BLaER1 treated with 17β-estradiol and CSF1 and Interleukin-3, amounts not matched to agents 10 nM and 100 nM (cell line): Measurements from ENCODE around the gene ZNF423.

Experiments
- H3K27ac ChIP-seq, 11 experiments: shearing (Covaris generic); formaldehyde crosslinking; 2 replicates each; pipeline ENCODE4 v1.8.1; 2022
- H3K27me3 ChIP-seq, 11 experiments: shearing (Covaris generic); formaldehyde crosslinking; 2 replicates each; pipeline ENCODE4 v1.8.1; 2022
- H3K36me3 ChIP-seq, 11 experiments: shearing (Covaris generic); formaldehyde crosslinking; 2 replicates each; pipeline ENCODE4 v1.8.1; 2022
- H3K4me1 ChIP-seq, 10 experiments: shearing (Covaris generic); formaldehyde crosslinking; 2 replicates each; pipeline ENCODE4 v1.8.1; 2022
- H3K4me2 ChIP-seq, 11 experiments: shearing (Covaris generic); formaldehyde crosslinking; 2 replicates each; pipeline ENCODE4 v1.8.1; 2022
- H3K4me3 ChIP-seq, 10 experiments: shearing (Covaris generic); formaldehyde crosslinking; 2 replicates each; pipeline ENCODE4 v1.8.1; 2022
- H3K9ac ChIP-seq, 11 experiments: shearing (Covaris generic); formaldehyde crosslinking; 2 replicates each; pipeline ENCODE4 v1.8.1; 2022
- H3K9me3 ChIP-seq, 11 experiments: shearing (Covaris generic); formaldehyde crosslinking; replicated peaks in 1 of 11; 2 replicates each; pipeline ENCODE4 v1.8.1; 2022
- H4K20me1 ChIP-seq, 11 experiments: shearing (Covaris generic); formaldehyde crosslinking; 2 replicates each; pipeline ENCODE4 v1.8.1; 2022
- Cebpa-rat ChIP-seq, 11 experiments: shearing (Covaris generic); IDR thresholded peaks; 2 replicates each; pipeline ENCODE4 v1.8.1; 2022

The ZNF423 gene

GRCh38 chr16:49836218-49836617 lies 19.7 kb downstream of the ZNF423 start:
- Histone ChIP-seq H4K20me1 (no peaks in the 10 kb centered on the region), H3K4me2 (peak overlapping the region; percentile 74 to 100 (median 99)), H3K27ac (peak overlapping the region in 10 of 11 experiments; percentile 71 to 100 (median 99); a peak in 19 of 22 replicates), H3K4me1 (peaks cover 46 to 100% (median 98%) of the 10 kb centered on the region in 10 experiments), H3K9ac (peak overlapping the region; percentile 69 to 98 (median 92); a peak in 19 of 22 replicates), H3K9me3 (no peaks in the 10 kb centered on the region), H3K4me3 (peak overlapping the region in 6 of 10 experiments; percentile 26 to 62 (median 60); a peak in 4 of 20 replicates), H3K27me3 (peaks cover 0 to 8% (median 0%) of the 10 kb centered on the region in 11 experiments; a peak in 2 of 22 replicates), H3K36me3 (no peaks in the 10 kb centered on the region)
- no peak for TF ChIP-seq Cebpa-rat (IDR thresholded peaks at IDR 0.05)

GRCh38 chr16:49835161-49835777 lies 20.6 kb downstream of the ZNF423 start:
- H3K27me3 ChIP-seq = peaks cover 0 to 8% (median 0%) of the 10 kb centered on the region in 11 experiments; a peak in 2 of 22 replicates
- TF ChIP-seq Cebpa-rat (IDR thresholded peaks at IDR 0.05) = no peak
- H4K20me1 ChIP-seq = no peaks in the 10 kb centered on the region
- H3K27ac ChIP-seq = peak overlapping the region; percentile 39 to 100 (median 99); a peak in 21 of 22 replicates
- peak overlapping the region; percentile 69 to 98 (median 92); a peak in 21 of 22 replicates for H3K9ac ChIP-seq
- H3K4me1 ChIP-seq = peaks cover 46 to 100% (median 98%) of the 10 kb centered on the region in 10 experiments
- peaks cover 0 to 3% (median 0%) of the 10 kb centered on the region in 11 experiments; a peak in 1 of 22 replicates for H3K36me3 ChIP-seq
- peak overlapping the region in 8 of 10 experiments; percentile 44 to 64 (median 60); a peak in 16 of 20 replicates for H3K4me3 ChIP-seq
- H3K4me2 ChIP-seq = peak overlapping the region; percentile 74 to 100 (median 99)
- no peaks in the 10 kb centered on the region for H3K9me3 ChIP-seq

GRCh38 chr16:49834531-49835151 lies 21.3 kb downstream of the ZNF423 start:
- no peaks in the 10 kb centered on the region for H4K20me1 ChIP-seq
- peak overlapping the region; percentile 74 to 100 (median 99) for H3K4me2 ChIP-seq
- H3K4me3 ChIP-seq = peak overlapping the region in 8 of 10 experiments; percentile 44 to 64 (median 60); a peak in 16 of 20 replicates
- H3K36me3 ChIP-seq = peaks cover 0 to 4% (median 0%) of the 10 kb centered on the region in 11 experiments; a peak in 1 of 22 replicates
- peak overlapping the region; percentile 39 to 100 (median 99); a peak in 21 of 22 replicates for H3K27ac ChIP-seq
- peaks cover 0 to 8% (median 0%) of the 10 kb centered on the region in 11 experiments; a peak in 2 of 22 replicates for H3K27me3 ChIP-seq
- no peaks in the 10 kb centered on the region for H3K9me3 ChIP-seq
- H3K9ac ChIP-seq = peak overlapping the region; percentile 69 to 98 (median 92); a peak in 21 of 22 replicates
- TF ChIP-seq Cebpa-rat (IDR thresholded peaks at IDR 0.05) = no peak
- H3K4me1 ChIP-seq = peaks cover 46 to 100% (median 97%) of the 10 kb centered on the region in 10 experiments

- peaks cover 0 to 8% (median 0%) of the 10 kb centered on the region in 11 experiments; a peak in 2 of 22 replicates for H3K27me3 ChIP-seq
- TF ChIP-seq Cebpa-rat (IDR thresholded peaks at IDR 0.05) = no peak
These were observed 21.9 kb downstream of the ZNF423 start for GRCh38 chr16:49833796-49834530.

GRCh38 chr16:49833085-49833484 lies 22.8 kb downstream of the ZNF423 start:
- Histone ChIP-seq H3K27ac (peak overlapping the region in 7 of 11 experiments; percentile 17 to 100 (median 99); a peak in 13 of 22 replicates), H3K4me1 (peaks cover 38 to 100% (median 93%) of the 10 kb centered on the region in 10 experiments), H3K4me3 (no peak overlapping the region), H3K27me3 (peaks cover 0 to 2% (median 0%) of the 10 kb centered on the region in 11 experiments; a peak in 1 of 22 replicates), H3K36me3 (peaks cover 0 to 4% (median 0%) of the 10 kb centered on the region in 11 experiments; a peak in 1 of 22 replicates), H3K9ac (peak overlapping the region in 4 of 11 experiments; percentile 17 to 97 (median 62); a peak in 6 of 22 replicates), H4K20me1 (no peaks in the 10 kb centered on the region), H3K9me3 (no peaks in the 10 kb centered on the region), H3K4me2 (peak overlapping the region in 9 of 11 experiments; percentile 35 to 100 (median 97); a peak in 17 of 22 replicates)
- no peak for TF ChIP-seq Cebpa-rat (IDR thresholded peaks at IDR 0.05)

More at GRCh38 chr16:49833796-49834530, 21.9 kb downstream of the ZNF423 start:
- Histone ChIP-seq H3K4me2 (peak overlapping the region; percentile 74 to 100 (median 99)), H3K4me3 (peak overlapping the region in 8 of 10 experiments; percentile 44 to 64 (median 60); a peak in 12 of 20 replicates), H3K4me1 (peaks cover 46 to 100% (median 93%) of the 10 kb centered on the region in 10 experiments), H3K27ac (peak overlapping the region in 10 of 11 experiments; percentile 71 to 100 (median 99); a peak in 20 of 22 replicates), H3K9me3 (no peaks in the 10 kb centered on the region), H3K36me3 (peaks cover 0 to 4% (median 0%) of the 10 kb centered on the region in 11 experiments; a peak in 1 of 22 replicates), H4K20me1 (no peaks in the 10 kb centered on the region), H3K9ac (peak overlapping the region; percentile 69 to 98 (median 92); a peak in 20 of 22 replicates)

GRCh38 chr16:49832177-49832576 lies 23.7 kb downstream of the ZNF423 start:
- no peak for TF ChIP-seq Cebpa-rat (IDR thresholded peaks at IDR 0.05)
- Histone ChIP-seq H3K27ac (peak overlapping the region in 7 of 11 experiments; percentile 17 to 100 (median 99); a peak in 11 of 22 replicates), H3K4me3 (no peak overlapping the region), H3K9ac (peak overlapping the region in 3 of 11 experiments; percentile 3 to 31 (median 26); a peak in 4 of 22 replicates), H3K9me3 (no peaks in the 10 kb centered on the region), H3K4me2 (peak overlapping the region in 9 of 11 experiments; percentile 18 to 100 (median 97); a peak in 18 of 22 replicates), H3K36me3 (peaks cover 0 to 4% (median 0%) of the 10 kb centered on the region in 11 experiments; a peak in 1 of 22 replicates), H3K4me1 (peaks cover 29 to 100% (median 93%) of the 10 kb centered on the region in 10 experiments), H4K20me1 (no peaks in the 10 kb centered on the region), H3K27me3 (no peaks in the 10 kb centered on the region)

GRCh38 chr16:49830873-49831272 lies 25.0 kb downstream of the ZNF423 start:
- Histone ChIP-seq H3K4me3 (no peak overlapping the region), H3K4me1 (peaks cover 22 to 100% (median 93%) of the 10 kb centered on the region in 10 experiments), H3K36me3 (peaks cover 0 to 4% (median 0%) of the 10 kb centered on the region in 11 experiments; a peak in 1 of 22 replicates), H3K4me2 (peak overlapping the region in 8 of 11 experiments; percentile 59 to 100 (median 98); a peak in 16 of 22 replicates), H3K9ac (peak overlapping the region in 1 of 11 experiments; percentile 4; a peak in 1 of 22 replicates), H3K27ac (peak overlapping the region in 5 of 11 experiments; percentile 15 to 100 (median 49); a peak in 6 of 22 replicates), H3K27me3 (no peaks in the 10 kb centered on the region), H4K20me1 (no peaks in the 10 kb centered on the region), H3K9me3 (no peaks in the 10 kb centered on the region)
- TF ChIP-seq Cebpa-rat (IDR thresholded peaks at IDR 0.05) = peak in 3 of 11 experiments; percentile 57 to 60 (median 57); a peak in 3 of 22 replicates
